ENCODE results near the gene TWIST1.

The TWIST1 gene

GRCh38 chr7:19112274-19113001 is 5.0 kb downstream of the TWIST1 start:
- no peak for FAIRE-seq

- no peak for FAIRE-seq
Measured at GRCh38 chr7:19111474-19112273, 5.8 kb downstream of the TWIST1 start.

GRCh38 chr7:19110776-19111175 is 6.7 kb downstream of the TWIST1 start:
- FAIRE-seq, result no peak

GRCh38 chr7:19110026-19110730 is 7.3 kb downstream of the TWIST1 start:
- no peak for FAIRE-seq

GRCh38 chr7:19109000-19109946 is 8.2 kb downstream of the TWIST1 start:
- FAIRE-seq, result no peak

- no peak for FAIRE-seq
Measured at GRCh38 chr7:19107356-19108146, 9.9 kb downstream of the TWIST1 start.

GRCh38 chr7:19107081-19107355 is 10.4 kb downstream of the TWIST1 start:
- FAIRE-seq, result no peak

- FAIRE-seq, result no peak
Measured at GRCh38 chr7:19106241-19107080, 11.0 kb downstream of the TWIST1 start.

GRCh38 chr7:19105546-19105945 is 11.9 kb downstream of the TWIST1 start:
- no peak for FAIRE-seq

- FAIRE-seq, result no peak
Measured at GRCh38 chr7:19104811-19105210, 12.6 kb downstream of the TWIST1 start.

- no peak for FAIRE-seq
Measured at GRCh38 chr7:19102884-19103283, 14.6 kb downstream of the TWIST1 start.

- FAIRE-seq, result no peak
Measured at GRCh38 chr7:19101909-19102308, 15.5 kb downstream of the TWIST1 start.

GRCh38 chr7:19101472-19101871 is 16.0 kb downstream of the TWIST1 start:
- no peak for FAIRE-seq

- FAIRE-seq, result no peak
Measured at GRCh38 chr7:19099924-19100323, 17.5 kb downstream of the TWIST1 start.

GRCh38 chr7:19099194-19099593 is 18.2 kb downstream of the TWIST1 start:
- no peak for FAIRE-seq

- FAIRE-seq, result no peak
Measured at GRCh38 chr7:19098510-19098909, 18.9 kb downstream of the TWIST1 start.

- no peak for FAIRE-seq
Measured at GRCh38 chr7:19097165-19098055, 20.0 kb downstream of the TWIST1 start.

GRCh38 chr7:19095353-19095860 is 22.0 kb downstream of the TWIST1 start:
- FAIRE-seq, result no peak

GRCh38 chr7:19094598-19095352 is 22.7 kb downstream of the TWIST1 start:
- FAIRE-seq, result no peak

Data from A204.1 (cell line).